ENCODE data around the gene TFAP2E. TPM values are rescaled to one million over a fixed set of nuclear protein-coding genes. Genes with fewer than 3 reads are reported as not detected.
"Not testable (repeated sequence)": the region's sequence is repeated elsewhere in the genome, so short reads cannot be mapped to it uniquely, and the experiment has no call there.

TFAP2E gene
- total RNA-seq, 2 donors from 2014 or later, result 1.2 to 1.9 TPM

DNA sequence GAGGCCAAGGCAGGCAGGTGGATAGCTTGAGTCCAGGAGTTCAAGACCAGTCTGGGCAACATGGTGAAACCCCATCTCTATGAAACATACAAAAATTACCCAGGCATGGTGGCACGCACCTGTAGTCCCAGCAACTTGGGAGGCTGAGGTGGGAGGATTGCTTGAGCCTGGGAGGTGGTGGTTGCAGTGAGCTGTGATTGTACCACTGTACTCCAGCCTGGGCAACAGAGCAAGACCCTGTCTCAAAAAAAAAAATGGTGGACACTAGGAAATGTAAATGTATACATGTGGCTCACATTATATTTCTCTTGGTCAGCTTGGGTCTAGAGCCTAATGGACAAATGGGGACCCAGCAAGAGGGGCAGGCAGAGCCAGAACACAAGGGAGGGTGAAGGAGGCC is 12.7 kb downstream of the TFAP2E start:
- H3K9me3 Mint-ChIP-seq; H3K36me3 Mint-ChIP-seq (ENCODE audit: insufficient read depth in 2 of 2); ATAC-seq (replicated peaks in 1 of 2); H3K27ac Mint-ChIP-seq; H3K4me3 Mint-ChIP-seq; H3K4me1 Mint-ChIP-seq (ENCODE audit: low read depth); H3K27me3 Mint-ChIP-seq (ENCODE audit: low read depth); DNase-seq: not testable (repeated sequence)

DNA sequence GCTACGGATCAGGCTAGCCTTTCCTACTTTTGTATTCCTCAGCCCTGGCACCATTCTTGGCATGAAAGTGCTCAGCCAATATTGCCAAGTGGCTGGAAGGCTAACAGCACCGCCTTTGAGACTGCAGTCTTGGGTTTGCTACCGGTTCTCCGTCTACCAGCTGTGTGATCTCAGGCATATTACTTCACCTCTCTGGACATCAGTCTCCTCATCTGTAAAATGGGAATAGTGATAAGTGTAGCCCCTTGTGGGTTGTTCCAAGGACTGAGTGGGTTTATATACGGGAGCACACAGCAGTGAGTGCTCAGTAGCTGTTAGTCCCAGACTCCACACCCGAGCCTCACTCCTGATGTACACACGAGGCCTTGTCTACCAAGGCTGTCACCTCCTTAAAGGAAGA is 13.7 kb downstream of the TFAP2E start:
- Mint-ChIP-seq H3K4me3 (no peak overlapping the region), H3K27ac (no peak overlapping the region), H3K9me3 (no peaks in the 10 kb centered on the region), H3K27me3 (ENCODE audit: low read depth) (no peaks in the 10 kb centered on the region), H3K4me1 (ENCODE audit: low read depth) (no peaks in the 10 kb centered on the region), H3K36me3 (ENCODE audit: insufficient read depth in 2 of 2) (no peaks in the 10 kb centered on the region)
- DNase-seq (no peak), ATAC-seq (replicated peaks in 1 of 2) (no peak)

DNA sequence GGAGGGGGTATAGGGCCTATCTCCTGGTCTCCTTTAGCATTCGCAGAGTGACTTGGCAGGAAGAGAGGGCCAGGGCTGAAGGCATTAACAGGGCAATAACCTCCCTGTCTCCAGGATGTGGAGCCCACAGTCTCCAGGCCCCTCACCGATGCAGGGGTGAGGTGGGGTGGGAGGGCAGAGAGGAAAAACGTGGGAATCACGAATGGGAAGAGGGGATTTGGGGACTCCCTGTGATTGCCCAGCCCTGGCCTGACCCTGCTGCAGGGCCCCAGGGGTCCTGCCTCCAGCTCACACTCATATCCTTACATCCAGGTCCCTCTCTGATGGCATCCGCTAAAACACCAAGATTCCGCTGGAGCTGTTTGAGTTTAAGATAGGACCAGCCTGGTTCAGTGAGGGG is 14.6 kb downstream of the TFAP2E start:
- DNase-seq (no peak), ATAC-seq (replicated peaks in 1 of 2) (no peak)
- no peaks in the 10 kb centered on the region for H3K36me3 Mint-ChIP-seq (ENCODE audit: insufficient read depth in 2 of 2)
- H3K27me3 Mint-ChIP-seq (ENCODE audit: low read depth), result no peaks in the 10 kb centered on the region
- no peaks in the 10 kb centered on the region for H3K9me3 Mint-ChIP-seq
- H3K4me3 Mint-ChIP-seq, result no peak overlapping the region
- peaks cover 2% of the 10 kb centered on the region for H3K4me1 Mint-ChIP-seq (ENCODE audit: low read depth)
- no peak overlapping the region for H3K27ac Mint-ChIP-seq

DNA sequence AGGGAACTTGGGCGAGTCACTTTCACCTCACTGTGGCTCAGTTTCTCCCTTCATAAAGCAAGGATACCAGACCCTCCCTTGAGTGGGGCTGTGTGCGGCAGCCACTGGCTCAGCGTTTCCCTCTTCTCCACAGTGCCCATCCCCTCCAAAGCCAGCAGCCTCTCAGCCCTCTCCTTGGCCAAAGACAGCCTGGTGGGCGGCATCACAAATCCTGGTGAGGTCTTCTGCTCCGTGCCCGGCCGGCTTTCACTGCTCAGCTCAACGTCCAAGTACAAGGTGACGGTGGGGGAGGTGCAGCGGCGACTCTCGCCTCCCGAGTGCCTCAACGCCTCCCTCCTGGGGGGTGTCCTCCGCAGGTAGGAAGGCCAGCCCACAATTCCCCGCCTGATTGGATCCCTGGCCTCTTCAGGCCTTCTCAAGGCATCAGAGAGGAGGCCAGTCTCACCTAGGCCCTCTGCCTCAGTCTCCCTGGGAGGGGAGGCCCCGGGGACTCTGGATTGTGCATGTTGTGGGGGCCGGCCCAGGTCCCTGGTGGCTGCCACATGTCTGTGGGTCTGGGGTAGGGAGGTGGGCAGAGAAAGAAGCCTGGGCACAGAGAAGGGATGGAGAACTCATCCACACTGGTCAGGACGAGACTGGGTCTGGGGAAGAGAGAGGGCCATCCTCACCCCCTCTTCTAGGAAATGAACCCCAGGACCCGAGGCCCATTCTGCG is 15.2 kb downstream of the TFAP2E start:
- ATAC-seq (replicated peaks in 1 of 2) (peak in 1 of 2 donors; percentile 7), DNase-seq (no peak)
- H3K4me1 Mint-ChIP-seq (ENCODE audit: low read depth), result peaks cover 8% of the 10 kb centered on the region
- no peaks in the 10 kb centered on the region for H3K27me3 Mint-ChIP-seq (ENCODE audit: low read depth)
- H3K27ac Mint-ChIP-seq, result no peak overlapping the region
- H3K4me3 Mint-ChIP-seq, result no peak overlapping the region
- no peaks in the 10 kb centered on the region for H3K36me3 Mint-ChIP-seq (ENCODE audit: insufficient read depth in 2 of 2)
- no peaks in the 10 kb centered on the region for H3K9me3 Mint-ChIP-seq

DNA sequence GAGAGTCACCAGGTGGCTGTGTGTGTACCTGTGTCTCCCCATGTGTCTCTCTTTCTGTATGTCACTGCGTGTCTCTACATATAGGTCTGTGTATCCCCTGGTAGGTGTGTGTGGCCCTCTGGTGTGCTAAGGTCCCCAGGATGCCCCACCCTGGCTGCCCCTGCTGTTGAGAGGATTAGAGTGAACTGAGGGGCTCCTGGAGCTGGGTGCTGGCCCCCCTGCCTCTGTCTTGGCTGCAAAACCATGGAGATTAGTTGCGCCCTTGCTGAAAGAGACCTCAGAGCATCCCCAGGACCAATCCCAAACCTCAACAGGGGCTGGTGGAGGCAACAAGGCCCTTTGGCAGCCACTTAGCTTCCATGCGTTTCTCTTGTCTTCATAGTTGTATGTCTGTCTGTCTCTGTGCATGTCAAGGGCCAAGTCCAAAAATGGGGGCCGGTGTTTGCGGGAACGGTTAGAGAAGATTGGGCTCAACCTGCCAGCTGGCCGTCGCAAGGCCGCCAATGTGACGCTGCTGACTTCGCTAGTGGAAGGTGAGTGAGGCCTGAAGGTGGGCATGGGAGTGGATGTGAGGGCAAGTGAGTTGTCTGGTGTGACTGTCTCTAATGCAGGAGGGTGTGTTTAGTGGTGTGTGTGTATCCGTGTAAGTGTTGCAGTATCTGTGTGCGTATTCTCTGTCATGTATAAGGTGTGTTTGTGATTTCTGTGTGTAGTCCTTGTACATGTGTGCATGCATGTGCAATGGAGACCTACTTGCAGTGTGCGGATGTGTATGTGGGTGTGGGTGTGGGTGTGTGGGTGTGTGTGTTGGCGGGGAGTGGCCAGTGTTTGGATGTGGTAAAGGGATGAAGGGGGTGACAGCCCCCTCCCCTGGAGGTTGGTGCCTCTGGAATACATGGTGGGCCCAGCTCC is 16.7 kb downstream of the TFAP2E start:
- ATAC-seq (replicated peaks in 1 of 2) (no peak), DNase-seq (no peak)
- Mint-ChIP-seq H3K27me3 (ENCODE audit: low read depth) (no peaks in the 10 kb centered on the region), H3K9me3 (no peaks in the 10 kb centered on the region), H3K4me1 (ENCODE audit: low read depth) (peaks cover 10% of the 10 kb centered on the region), H3K36me3 (ENCODE audit: insufficient read depth in 2 of 2) (no peaks in the 10 kb centered on the region), H3K4me3 (no peak overlapping the region), H3K27ac (no peak overlapping the region)

DNA sequence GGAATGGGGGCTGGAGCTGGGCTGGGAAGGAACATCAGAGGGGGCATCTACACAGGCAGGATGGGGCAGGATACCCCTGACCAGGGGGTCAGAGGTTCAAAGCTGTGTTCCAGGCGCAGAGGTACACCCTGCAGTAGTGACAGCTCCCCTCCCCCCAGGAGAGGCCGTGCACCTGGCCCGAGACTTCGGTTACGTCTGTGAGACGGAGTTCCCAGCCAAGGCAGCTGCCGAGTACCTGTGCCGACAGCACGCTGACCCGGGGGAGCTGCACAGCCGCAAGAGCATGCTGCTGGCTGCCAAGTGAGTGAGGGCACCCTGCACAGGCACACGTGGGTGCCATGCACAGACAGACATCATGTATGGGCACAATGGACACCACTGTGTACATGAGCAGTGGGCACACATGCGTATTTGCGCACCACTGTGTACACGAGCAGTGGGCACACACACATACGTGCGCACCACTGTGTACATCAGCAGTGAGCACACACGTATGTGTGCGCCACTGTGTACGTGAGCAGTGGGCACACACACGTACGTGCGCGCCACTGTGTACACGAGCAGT is 17.4 kb downstream of the TFAP2E start:
- no peak for DNase-seq
- Mint-ChIP-seq H3K4me3 (no peak overlapping the region), H3K9me3 (no peaks in the 10 kb centered on the region), H3K36me3 (ENCODE audit: insufficient read depth in 2 of 2) (no peaks in the 10 kb centered on the region), H3K27ac (no peak overlapping the region), H3K4me1 (ENCODE audit: low read depth) (peaks cover 10% of the 10 kb centered on the region), H3K27me3 (ENCODE audit: low read depth) (no peaks in the 10 kb centered on the region)
- peak in 1 of 2 donors; percentile 10 for ATAC-seq (replicated peaks in 1 of 2)

DNA sequence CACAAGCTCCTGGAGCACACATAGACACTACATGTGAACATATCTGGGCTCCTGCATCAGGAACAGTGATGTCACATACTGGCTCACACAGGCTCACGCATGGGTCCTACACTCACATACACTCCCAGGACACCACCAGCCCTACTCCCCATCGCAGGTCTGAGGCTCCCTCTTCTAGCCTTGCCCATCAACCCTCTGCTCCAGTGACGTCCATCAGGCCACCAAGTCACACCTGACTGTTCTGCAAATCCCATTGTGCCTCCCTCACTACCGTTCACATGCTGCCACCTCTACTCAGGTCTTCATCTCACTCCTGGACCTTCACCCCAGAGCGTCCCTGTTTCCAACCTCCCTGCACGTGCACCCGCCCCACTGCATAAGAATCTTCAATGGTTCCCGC is 18.1 kb downstream of the TFAP2E start:
- no peak overlapping the region for H3K27ac Mint-ChIP-seq
- H3K4me1 Mint-ChIP-seq (ENCODE audit: low read depth), result peaks cover 10% of the 10 kb centered on the region

DNA sequence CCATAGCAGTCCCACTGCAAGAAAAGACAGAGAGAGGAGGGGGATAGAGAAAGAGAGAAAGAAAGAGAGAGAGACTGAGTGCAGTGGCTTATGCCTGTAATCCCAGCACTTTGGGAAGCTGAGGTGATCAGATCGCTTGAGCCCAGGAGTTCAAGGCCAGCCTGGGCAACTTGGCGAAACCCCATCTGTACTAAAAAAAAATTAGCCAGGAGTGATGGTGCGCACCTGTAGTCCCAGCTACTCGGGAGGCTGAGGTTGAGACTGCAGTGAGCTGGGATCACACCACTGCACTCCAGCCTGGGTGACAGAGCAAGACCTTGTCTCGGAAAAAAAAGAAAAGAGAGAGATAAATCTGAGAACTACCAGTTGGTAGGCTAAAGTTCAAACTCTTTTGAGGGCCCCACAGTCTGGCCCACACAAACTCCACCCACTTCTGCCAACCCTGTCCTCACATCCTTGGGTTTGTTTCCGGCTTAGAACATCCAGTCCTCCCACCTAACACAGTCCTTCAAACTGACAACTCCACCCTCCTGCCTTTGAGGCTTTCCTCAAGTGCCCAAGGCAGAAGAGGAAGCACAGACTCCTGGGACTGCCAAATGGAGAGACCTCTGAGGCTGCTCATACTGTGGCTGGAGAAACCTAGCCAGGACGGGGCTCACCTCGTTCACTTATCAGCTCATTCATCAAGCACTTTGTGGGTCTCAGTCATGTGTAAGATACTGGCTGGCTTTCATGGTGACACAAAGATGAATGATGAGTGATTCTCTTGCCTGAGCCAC is 20.1 kb downstream of the TFAP2E start:
- H3K9me3 Mint-ChIP-seq, result no peaks in the 10 kb centered on the region
- no peak for DNase-seq
- H3K4me3 Mint-ChIP-seq, result no peak overlapping the region
- H3K4me1 Mint-ChIP-seq (ENCODE audit: low read depth), result peaks cover 10% of the 10 kb centered on the region
- no peaks in the 10 kb centered on the region for H3K36me3 Mint-ChIP-seq (ENCODE audit: insufficient read depth in 2 of 2)
- peak; percentile 43 to 55 for ATAC-seq (replicated peaks in 1 of 2)
- H3K27me3 Mint-ChIP-seq (ENCODE audit: low read depth), result no peaks in the 10 kb centered on the region
- no peak overlapping the region for H3K27ac Mint-ChIP-seq

More for the DNA sequence above, 18.1 kb downstream of the TFAP2E start:
- H3K9me3 Mint-ChIP-seq, result no peaks in the 10 kb centered on the region
- DNase-seq (no peak), ATAC-seq (replicated peaks in 1 of 2) (peak in 1 of 2 donors; percentile 14)
- H3K36me3 Mint-ChIP-seq (ENCODE audit: insufficient read depth in 2 of 2), result no peaks in the 10 kb centered on the region
- H3K27me3 Mint-ChIP-seq (ENCODE audit: low read depth), result no peaks in the 10 kb centered on the region
- H3K4me3 Mint-ChIP-seq, result no peak overlapping the region

DNA sequence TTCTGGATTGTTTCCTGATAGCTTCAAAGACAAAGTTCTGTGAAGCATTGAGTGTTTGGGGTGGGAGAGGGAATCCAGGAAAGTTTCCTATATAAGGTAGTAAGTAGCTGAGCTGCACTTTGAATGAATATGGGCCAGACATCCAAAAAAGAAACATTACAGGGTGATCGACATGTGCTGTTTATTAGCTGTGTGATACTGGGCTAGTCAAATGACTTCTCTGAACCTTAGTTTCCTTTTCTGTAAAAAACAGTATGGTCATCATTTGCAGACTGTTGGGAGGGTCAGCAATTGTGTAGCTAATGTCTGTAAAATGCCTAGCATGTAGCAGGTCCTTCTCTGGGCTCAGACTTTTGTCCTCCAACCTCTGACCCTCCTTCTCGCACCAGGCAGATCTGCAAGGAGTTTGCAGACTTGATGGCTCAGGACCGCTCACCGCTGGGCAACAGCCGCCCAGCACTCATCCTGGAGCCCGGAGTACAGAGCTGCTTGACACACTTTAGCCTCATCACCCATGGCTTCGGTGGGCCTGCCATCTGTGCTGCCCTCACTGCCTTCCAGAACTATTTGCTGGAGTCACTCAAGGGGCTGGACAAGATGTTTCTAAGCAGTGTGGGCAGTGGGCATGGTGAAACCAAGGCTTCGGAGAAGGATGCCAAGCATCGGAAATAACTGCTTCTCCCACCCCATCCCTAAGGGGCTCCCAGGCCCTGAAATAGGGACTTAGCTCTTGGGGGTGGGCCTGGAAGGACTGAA is 21.1 kb downstream of the TFAP2E start:
- DNase-seq (no peak), ATAC-seq (replicated peaks in 1 of 2) (no peak)
- H3K4me1 Mint-ChIP-seq (ENCODE audit: low read depth), result peaks cover 10% of the 10 kb centered on the region
- H3K36me3 Mint-ChIP-seq (ENCODE audit: insufficient read depth in 2 of 2), result no peaks in the 10 kb centered on the region
- H3K27me3 Mint-ChIP-seq (ENCODE audit: low read depth), result no peaks in the 10 kb centered on the region
- H3K27ac Mint-ChIP-seq, result no peak overlapping the region
- H3K4me3 Mint-ChIP-seq, result no peak overlapping the region
- no peaks in the 10 kb centered on the region for H3K9me3 Mint-ChIP-seq

DNA sequence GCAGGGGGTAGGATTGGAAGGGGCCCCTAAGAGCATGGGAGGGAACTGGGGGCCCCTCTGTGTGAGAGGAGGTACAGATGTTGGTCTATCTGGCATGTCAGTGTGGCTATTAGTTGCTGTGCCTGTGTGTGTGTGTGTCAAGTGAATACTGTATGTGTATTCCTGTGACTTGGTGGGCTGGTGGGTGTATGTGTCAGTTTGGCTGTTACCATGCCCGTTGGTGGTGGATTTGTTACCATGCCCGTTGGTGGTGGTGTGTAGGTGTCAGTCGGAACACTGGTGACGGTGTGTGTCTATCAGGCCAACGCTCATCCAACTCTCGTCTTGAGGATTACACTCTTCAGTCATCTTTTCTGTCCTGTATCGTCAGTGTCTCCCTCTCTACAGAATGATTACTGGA is 22.6 kb downstream of the TFAP2E start:
- H3K27me3 Mint-ChIP-seq (ENCODE audit: low read depth), result no peaks in the 10 kb centered on the region
- no peaks in the 10 kb centered on the region for H3K9me3 Mint-ChIP-seq
- H3K27ac Mint-ChIP-seq, result no peak overlapping the region
- peaks cover 3 to 4% of the 10 kb centered on the region in 2 donors for H3K36me3 Mint-ChIP-seq (ENCODE audit: insufficient read depth in 2 of 2)
- no peak for ATAC-seq (replicated peaks in 1 of 2)
- no peak for DNase-seq
- peaks cover 10% of the 10 kb centered on the region for H3K4me1 Mint-ChIP-seq (ENCODE audit: low read depth)
- no peak overlapping the region for H3K4me3 Mint-ChIP-seq

DNA sequence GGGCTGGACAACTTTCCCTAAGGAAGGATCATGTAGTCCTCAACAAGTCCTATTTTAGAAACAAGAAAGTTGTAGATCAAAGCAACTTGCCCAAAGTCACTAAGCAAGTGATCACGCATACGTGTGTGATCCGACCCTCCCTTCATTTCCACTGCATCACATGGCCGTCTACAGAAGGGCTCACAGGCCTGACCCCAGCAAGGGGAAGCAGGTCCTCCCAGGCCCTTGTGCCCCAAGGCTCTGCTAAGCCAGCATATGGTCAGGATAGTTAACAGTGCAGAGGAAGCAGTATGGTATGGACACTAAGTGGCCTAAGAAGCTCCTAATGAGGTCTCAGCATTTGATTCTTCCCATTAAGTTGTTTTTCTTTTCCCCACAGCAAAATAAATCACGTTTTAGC is 24.8 kb downstream of the TFAP2E start:
- no peak for DNase-seq
- no peak for ATAC-seq (replicated peaks in 1 of 2)
- Mint-ChIP-seq H3K4me1 (ENCODE audit: low read depth) (peaks cover 7% of the 10 kb centered on the region), H3K27me3 (ENCODE audit: low read depth) (no peaks in the 10 kb centered on the region), H3K27ac (no peak overlapping the region), H3K9me3 (no peaks in the 10 kb centered on the region), H3K36me3 (ENCODE audit: insufficient read depth in 2 of 2) (peaks cover 5 to 6% of the 10 kb centered on the region in 2 donors), H3K4me3 (no peak overlapping the region)

DNA sequence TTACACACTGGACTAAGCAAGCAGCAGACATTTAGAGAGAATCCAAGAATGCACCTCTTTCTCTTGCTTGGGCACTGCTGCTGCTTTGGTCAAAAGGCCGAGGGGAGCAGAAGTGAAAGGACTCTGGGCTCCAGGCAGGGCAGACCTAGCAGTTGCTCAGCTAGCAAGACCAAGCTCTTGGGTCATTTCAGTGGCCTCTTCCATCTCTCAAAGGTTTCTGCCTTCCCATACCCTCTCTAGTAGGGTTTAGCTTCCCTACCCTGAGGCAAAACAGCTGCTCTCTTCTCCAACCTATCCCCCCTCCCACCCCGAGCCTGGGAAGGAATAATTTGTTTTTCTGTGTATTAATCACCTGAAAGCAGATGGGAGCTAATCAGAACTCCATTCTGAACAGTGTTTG is 25.8 kb downstream of the TFAP2E start:
- Mint-ChIP-seq H3K4me1 (ENCODE audit: low read depth) (no peaks in the 10 kb centered on the region), H3K9me3 (no peaks in the 10 kb centered on the region), H3K4me3 (no peak overlapping the region), H3K36me3 (ENCODE audit: insufficient read depth in 2 of 2) (peaks cover 8 to 13% of the 10 kb centered on the region in 2 donors), H3K27ac (no peak overlapping the region), H3K27me3 (ENCODE audit: low read depth) (no peaks in the 10 kb centered on the region)
- ATAC-seq (replicated peaks in 1 of 2) (no peak), DNase-seq (no peak)
